Endothelial cell of umbilical vein (primary cell): ENCODE results near the gene CGB8.
"Not testable (repeated sequence)": the region's sequence is repeated elsewhere in the genome, so short reads cannot be mapped to it uniquely, and the experiment has no call there.

ENCODE experiments used
- EZH2 ChIP-seq: IDR thresholded peaks from 2 replicates; pipeline ENCODE4 v1.6.1; 2012; ENCODE audit warnings: borderline replicate concordance, low read depth, mild to moderate bottlenecking, moderate library complexity, low read length, inconsistent platforms; ENCODE audit not compliant: severe bottlenecking
- FOS ChIP-seq: IDR thresholded peaks from 2 replicates; pipeline ENCODE4 v1.6.1; 2011; ENCODE audit warnings: mild to moderate bottlenecking, low read length, moderate library complexity, borderline replicate concordance; ENCODE audit not compliant: insufficient read depth
- GATA2 ChIP-seq: IDR thresholded peaks from 2 replicates; pipeline ENCODE4 v1.7.0; 2011; ENCODE audit warnings: low read depth, mild to moderate bottlenecking, moderate library complexity, mixed read lengths, low read length; ENCODE audit not compliant: insufficient read length, insufficient read depth
- JUN ChIP-seq: IDR thresholded peaks from 2 replicates; pipeline ENCODE4 v1.6.1; 2011; ENCODE audit warnings: borderline replicate concordance, low read depth; ENCODE audit not compliant: insufficient read length, insufficient read depth
- MAX ChIP-seq: IDR thresholded peaks from 2 replicates; pipeline ENCODE4 v1.6.1; 2011; ENCODE audit not compliant: insufficient read depth, insufficient read length
- POLR2A ChIP-seq: IDR thresholded peaks from 2 replicates; pipeline ENCODE4 v1.6.1; 2012; ENCODE audit warnings: low read depth, mild to moderate bottlenecking, control low read depth, low read length
- TF ChIP-seq, protein P1 (sequence below), 2 donors: IDR thresholded peaks; 1 replicate in 1 of 2; 2 replicates in 1 of 2; pipeline ENCODE4 v1.5.1; 2011; ENCODE audit warnings: low read length in 2 of 2, mild to moderate bottlenecking in 2 of 2, moderate library complexity in 2 of 2, control low read depth in 1 of 2, inconsistent platforms in 1 of 2, low read depth in 1 of 2; ENCODE audit not compliant: insufficient read depth in 1 of 2; ENCODE audit errors: extremely low read depth in 1 of 2

- TF ChIP-seq, protein P1, sequence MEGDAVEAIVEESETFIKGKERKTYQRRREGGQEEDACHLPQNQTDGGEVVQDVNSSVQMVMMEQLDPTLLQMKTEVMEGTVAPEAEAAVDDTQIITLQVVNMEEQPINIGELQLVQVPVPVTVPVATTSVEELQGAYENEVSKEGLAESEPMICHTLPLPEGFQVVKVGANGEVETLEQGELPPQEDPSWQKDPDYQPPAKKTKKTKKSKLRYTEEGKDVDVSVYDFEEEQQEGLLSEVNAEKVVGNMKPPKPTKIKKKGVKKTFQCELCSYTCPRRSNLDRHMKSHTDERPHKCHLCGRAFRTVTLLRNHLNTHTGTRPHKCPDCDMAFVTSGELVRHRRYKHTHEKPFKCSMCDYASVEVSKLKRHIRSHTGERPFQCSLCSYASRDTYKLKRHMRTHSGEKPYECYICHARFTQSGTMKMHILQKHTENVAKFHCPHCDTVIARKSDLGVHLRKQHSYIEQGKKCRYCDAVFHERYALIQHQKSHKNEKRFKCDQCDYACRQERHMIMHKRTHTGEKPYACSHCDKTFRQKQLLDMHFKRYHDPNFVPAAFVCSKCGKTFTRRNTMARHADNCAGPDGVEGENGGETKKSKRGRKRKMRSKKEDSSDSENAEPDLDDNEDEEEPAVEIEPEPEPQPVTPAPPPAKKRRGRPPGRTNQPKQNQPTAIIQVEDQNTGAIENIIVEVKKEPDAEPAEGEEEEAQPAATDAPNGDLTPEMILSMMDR (IDR thresholded peaks at IDR 0.05; ENCODE audit: extremely low read depth in 1 of 2, insufficient read depth in 1 of 2, low read depth in 1 of 2, low read length in 2 of 2) = not testable (repeated sequence)
- TF ChIP-seq POLR2A, EZH2, FOS, JUN, MAX, GATA2: not testable (repeated sequence)
Observed at GRCh38 chr19:49025088-49025487, 23.8 kb downstream of the CGB8 start.
